K562 treated with DMSO at 1 percent for 12 hours (cell line): ENCODE measurements around the gene DPPA4. TPM values are rescaled to one million over a fixed set of nuclear protein-coding genes. Genes with fewer than 3 reads are reported as not detected.

Experiments
- total RNA-seq: library from RNA; unstranded; fragments of 300-600 nt; gene quantifications from 2 replicates; pipeline ENCODE4 v1.2.3, GENCODE V29; 2022; ENCODE audit not compliant: insufficient read depth

The DPPA4 gene, protein sequence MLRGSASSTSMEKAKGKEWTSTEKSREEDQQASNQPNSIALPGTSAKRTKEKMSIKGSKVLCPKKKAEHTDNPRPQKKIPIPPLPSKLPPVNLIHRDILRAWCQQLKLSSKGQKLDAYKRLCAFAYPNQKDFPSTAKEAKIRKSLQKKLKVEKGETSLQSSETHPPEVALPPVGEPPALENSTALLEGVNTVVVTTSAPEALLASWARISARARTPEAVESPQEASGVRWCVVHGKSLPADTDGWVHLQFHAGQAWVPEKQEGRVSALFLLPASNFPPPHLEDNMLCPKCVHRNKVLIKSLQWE
- not detected in 2 replicates for total RNA-seq

GRCh38 chr3:109337393-109337792 is at the start of gene DPPA4:
Gene DPPA4 (minus strand): TSS chr3:109337546. CDS start chr3:109337517, 29 bp downstream.

GRCh38 chr3:109316162-109316730 is 21.1 kb downstream of the DPPA4 start, which contains the start of gene DPPA2:
Gene DPPA2 (minus strand): TSS chr3:109316517. CDS start chr3:109314542, 1,975 bp downstream.

Other genes starting within 250 kb of the DPPA4 start
- gene MORC1, start 219.4 kb downstream of the DPPA4 start, total RNA-seq, result 0.20 and 0.86 TPM in 2 replicates
- not detected in 2 replicates for gene C3orf85, start 200.8 kb downstream of the DPPA4 start, total RNA-seq
- not detected in 2 replicates for gene DPPA2, start 21.0 kb downstream of the DPPA4 start, total RNA-seq